ENCODE measurements around the gene SNU13.
A peak's percentile ranks its signal among the peaks of the same experiment; 100 is the strongest.

Gene SNU13

GRCh38 chr22:41695211-41695610, 6.5 kb upstream of the SNU13 start:
- TF ChIP-seq RAD21 (IDR thresholded peaks at IDR 0.05; ENCODE audit: low read depth) (no peak), TEAD4 (IDR thresholded peaks at IDR 0.05) (no peak), YY1 (IDR thresholded peaks at IDR 0.05; ENCODE audit: low read depth) (no peak), NFIC (IDR thresholded peaks at IDR 0.05) (no peak), USF1 (IDR thresholded peaks at IDR 0.05) (no peak), TAF1 (IDR thresholded peaks at IDR 0.05; ENCODE audit: low read depth) (no peak)
- TF ChIP-seq, protein P1, sequence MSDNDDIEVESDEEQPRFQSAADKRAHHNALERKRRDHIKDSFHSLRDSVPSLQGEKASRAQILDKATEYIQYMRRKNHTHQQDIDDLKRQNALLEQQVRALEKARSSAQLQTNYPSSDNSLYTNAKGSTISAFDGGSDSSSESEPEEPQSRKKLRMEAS (IDR thresholded peaks at IDR 0.05) = no peak

- TF ChIP-seq USF1 (IDR thresholded peaks at IDR 0.05) (no peak), FOXM1 (IDR thresholded peaks at IDR 0.05; ENCODE audit: borderline replicate concordance, low read depth) (no peak), TAF1 (IDR thresholded peaks at IDR 0.05; ENCODE audit: low read depth) (no peak), CREB1 (IDR thresholded peaks at IDR 0.05; ENCODE audit: low read depth) (no peak), EP300 (IDR thresholded peaks at IDR 0.05; ENCODE audit: borderline replicate concordance) (no peak), EGR1 (IDR thresholded peaks at IDR 0.05) (no peak), RAD21 (IDR thresholded peaks at IDR 0.05; ENCODE audit: low read depth) (no peak), YY1 (IDR thresholded peaks at IDR 0.05; ENCODE audit: low read depth) (no peak), ZBTB7A (IDR thresholded peaks at IDR 0.05; ENCODE audit: low read depth) (no peak), TEAD4 (IDR thresholded peaks at IDR 0.05) (no peak), CEBPB (IDR thresholded peaks at IDR 0.05) (no peak), NFIC (IDR thresholded peaks at IDR 0.05) (no peak), TCF12 (IDR thresholded peaks at IDR 0.05; ENCODE audit: low read depth) (no peak)
- TF ChIP-seq, protein P2, sequence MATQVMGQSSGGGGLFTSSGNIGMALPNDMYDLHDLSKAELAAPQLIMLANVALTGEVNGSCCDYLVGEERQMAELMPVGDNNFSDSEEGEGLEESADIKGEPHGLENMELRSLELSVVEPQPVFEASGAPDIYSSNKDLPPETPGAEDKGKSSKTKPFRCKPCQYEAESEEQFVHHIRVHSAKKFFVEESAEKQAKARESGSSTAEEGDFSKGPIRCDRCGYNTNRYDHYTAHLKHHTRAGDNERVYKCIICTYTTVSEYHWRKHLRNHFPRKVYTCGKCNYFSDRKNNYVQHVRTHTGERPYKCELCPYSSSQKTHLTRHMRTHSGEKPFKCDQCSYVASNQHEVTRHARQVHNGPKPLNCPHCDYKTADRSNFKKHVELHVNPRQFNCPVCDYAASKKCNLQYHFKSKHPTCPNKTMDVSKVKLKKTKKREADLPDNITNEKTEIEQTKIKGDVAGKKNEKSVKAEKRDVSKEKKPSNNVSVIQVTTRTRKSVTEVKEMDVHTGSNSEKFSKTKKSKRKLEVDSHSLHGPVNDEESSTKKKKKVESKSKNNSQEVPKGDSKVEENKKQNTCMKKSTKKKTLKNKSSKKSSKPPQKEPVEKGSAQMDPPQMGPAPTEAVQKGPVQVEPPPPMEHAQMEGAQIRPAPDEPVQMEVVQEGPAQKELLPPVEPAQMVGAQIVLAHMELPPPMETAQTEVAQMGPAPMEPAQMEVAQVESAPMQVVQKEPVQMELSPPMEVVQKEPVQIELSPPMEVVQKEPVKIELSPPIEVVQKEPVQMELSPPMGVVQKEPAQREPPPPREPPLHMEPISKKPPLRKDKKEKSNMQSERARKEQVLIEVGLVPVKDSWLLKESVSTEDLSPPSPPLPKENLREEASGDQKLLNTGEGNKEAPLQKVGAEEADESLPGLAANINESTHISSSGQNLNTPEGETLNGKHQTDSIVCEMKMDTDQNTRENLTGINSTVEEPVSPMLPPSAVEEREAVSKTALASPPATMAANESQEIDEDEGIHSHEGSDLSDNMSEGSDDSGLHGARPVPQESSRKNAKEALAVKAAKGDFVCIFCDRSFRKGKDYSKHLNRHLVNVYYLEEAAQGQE (IDR thresholded peaks at IDR 0.05; ENCODE audit: low read depth) = no peak
- TF ChIP-seq, protein P1 (IDR thresholded peaks at IDR 0.05) = no peak
These were observed 1.8 kb upstream of the SNU13 start for GRCh38 chr22:41690476-41690875.

- no peak for TF ChIP-seq TEAD4 (IDR thresholded peaks at IDR 0.05)
- TF ChIP-seq, protein P1 (IDR thresholded peaks at IDR 0.05) = peak; percentile 87
These were observed 734 bp downstream of the SNU13 start for GRCh38 chr22:41687901-41688364.

DNA sequence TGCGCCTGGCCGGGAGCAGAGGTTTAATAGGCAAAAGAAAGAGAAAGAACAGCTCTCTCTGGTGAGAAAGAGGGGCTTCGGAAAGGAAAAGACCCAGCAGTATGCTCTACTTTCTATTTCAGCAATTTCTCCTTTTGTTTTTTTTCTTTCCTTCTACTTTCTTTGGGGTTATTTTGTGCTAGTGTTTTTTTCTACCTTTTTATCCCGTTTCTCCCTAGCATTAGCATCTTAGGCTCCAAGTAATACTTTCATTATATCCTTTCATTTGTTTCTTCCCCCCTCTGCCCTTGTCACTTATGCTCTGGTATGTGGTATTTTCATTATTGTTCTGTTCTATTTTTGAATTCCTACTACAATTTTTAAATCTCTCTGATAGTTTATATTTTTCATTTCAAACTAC, 4.5 kb downstream of the SNU13 start:
- TF ChIP-seq RAD21 (IDR thresholded peaks at IDR 0.05; ENCODE audit: low read depth) (no peak), TEAD4 (IDR thresholded peaks at IDR 0.05) (no peak)

DNA sequence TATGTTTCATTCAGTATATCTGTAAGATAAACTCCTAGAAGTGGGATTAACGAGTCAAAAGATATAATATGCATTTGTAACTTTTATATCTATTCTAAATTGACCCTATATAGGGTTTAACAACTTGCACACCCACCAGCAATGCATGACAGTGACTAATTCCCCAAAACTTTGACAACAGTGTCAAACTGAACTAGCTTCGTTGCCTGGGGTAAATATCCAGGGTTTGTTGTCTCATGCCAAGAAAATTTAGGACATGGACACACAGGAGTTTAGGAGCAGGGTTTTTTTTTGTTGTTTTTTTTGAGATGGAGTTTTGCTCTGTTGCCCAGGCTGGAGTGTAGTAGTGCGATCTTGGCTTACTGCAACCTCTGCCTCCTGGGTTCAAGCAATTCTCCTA, 5.1 kb downstream of the SNU13 start:
- TF ChIP-seq EGR1 (IDR thresholded peaks at IDR 0.05) (no peak), EP300 (IDR thresholded peaks at IDR 0.05; ENCODE audit: borderline replicate concordance) (no peak), NFIC (IDR thresholded peaks at IDR 0.05) (no peak), TCF12 (IDR thresholded peaks at IDR 0.05; ENCODE audit: low read depth) (no peak), TAF1 (IDR thresholded peaks at IDR 0.05; ENCODE audit: low read depth) (no peak), CEBPB (IDR thresholded peaks at IDR 0.05) (no peak)
- TF ChIP-seq, protein P1 (IDR thresholded peaks at IDR 0.05) = no peak

- TF ChIP-seq USF1 (IDR thresholded peaks at IDR 0.05) (no peak), EGR1 (IDR thresholded peaks at IDR 0.05) (no peak), CEBPB (IDR thresholded peaks at IDR 0.05) (no peak), EP300 (IDR thresholded peaks at IDR 0.05; ENCODE audit: borderline replicate concordance) (no peak), YY1 (IDR thresholded peaks at IDR 0.05; ENCODE audit: low read depth) (no peak), RAD21 (IDR thresholded peaks at IDR 0.05; ENCODE audit: low read depth) (no peak), CREB1 (IDR thresholded peaks at IDR 0.05; ENCODE audit: low read depth) (no peak), TAF1 (IDR thresholded peaks at IDR 0.05; ENCODE audit: low read depth) (no peak), TEAD4 (IDR thresholded peaks at IDR 0.05) (no peak), TCF12 (IDR thresholded peaks at IDR 0.05; ENCODE audit: low read depth) (no peak), ZBTB7A (IDR thresholded peaks at IDR 0.05; ENCODE audit: low read depth) (no peak), NFIC (IDR thresholded peaks at IDR 0.05) (no peak), FOXM1 (IDR thresholded peaks at IDR 0.05; ENCODE audit: borderline replicate concordance, low read depth) (no peak)
- TF ChIP-seq, protein P1 (IDR thresholded peaks at IDR 0.05) = no peak
- TF ChIP-seq, protein P2 (IDR thresholded peaks at IDR 0.05; ENCODE audit: low read depth) = no peak
These were observed 5.6 kb downstream of the SNU13 start for GRCh38 chr22:41683052-41683451.
